GM18505 (cell line): ENCODE measurements around the gene SNTN.

Experiments used
- ATAC-seq: cut with Tn5 transposase; IDR thresholded peaks from one replicate; pipeline ENCODE4 v1.9.1; 2021; ENCODE audit not compliant: unreplicated experiment
- POLR2A ChIP-seq: IDR thresholded peaks from 4 replicates; pipeline ENCODE4 v1.6.1; 2011; ENCODE audit warnings: borderline replicate concordance; ENCODE audit not compliant: insufficient read depth, insufficient read length; ENCODE audit errors: extremely low read depth

The SNTN gene

DNA sequence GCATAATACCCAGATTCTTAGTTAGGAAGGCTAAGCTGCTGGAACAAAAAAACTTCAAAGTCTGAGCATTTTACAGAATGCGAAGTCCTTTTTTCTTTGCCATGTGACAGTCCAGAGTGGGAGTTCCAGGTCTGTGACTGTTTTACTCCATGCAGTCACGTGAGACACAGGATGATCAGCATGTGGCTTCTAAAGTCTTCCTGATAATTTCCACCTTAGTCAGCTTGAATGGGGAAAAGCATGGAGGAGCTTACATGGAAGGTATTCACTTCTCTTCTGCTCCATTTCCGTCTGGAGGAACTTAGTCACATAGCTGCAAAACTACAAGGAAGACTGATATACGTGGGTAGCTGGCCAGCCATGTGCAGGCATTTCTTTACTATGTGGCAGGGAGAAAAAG is 1.7 kb downstream of the SNTN start:
- no peak for ATAC-seq
- TF ChIP-seq POLR2A, result no peak

DNA sequence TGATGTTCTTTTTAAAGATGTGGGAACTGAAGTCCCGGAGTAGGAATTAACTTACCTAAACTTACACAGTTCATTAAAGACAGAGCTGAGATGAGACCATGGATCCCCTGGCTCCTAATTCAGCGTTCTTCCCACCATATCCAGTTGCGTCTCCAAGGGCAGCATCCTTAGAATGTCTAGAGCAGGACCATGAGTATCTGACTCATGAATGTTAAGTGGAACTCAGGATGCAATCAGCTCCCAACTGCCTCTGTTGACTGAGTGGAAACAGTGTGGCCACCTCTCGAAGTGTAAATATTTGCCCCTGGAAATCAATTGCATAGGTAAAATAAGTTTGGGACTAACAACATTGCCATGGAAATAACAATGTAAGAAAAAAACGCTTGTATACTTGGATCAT is 2.5 kb downstream of the SNTN start:
- no peak for ATAC-seq
- no peak for TF ChIP-seq POLR2A

DNA sequence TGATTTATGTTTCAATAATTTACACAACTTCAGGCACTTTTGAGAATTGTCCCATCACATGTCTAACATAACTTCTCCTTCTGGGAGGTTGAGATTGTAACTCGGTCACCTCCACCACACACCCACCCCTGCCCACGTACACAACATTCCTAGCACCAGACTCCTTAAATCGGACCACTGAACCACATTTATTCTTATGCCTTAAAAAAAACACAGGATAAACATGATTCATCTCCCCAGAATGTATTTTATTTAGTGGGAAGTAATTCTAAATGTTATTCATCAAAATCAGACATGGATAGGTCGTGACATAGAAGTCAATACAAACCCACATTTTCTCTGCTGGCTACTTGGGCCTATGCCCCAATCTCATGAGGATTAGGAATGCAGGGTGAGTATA is 3.0 kb downstream of the SNTN start:
- no peak for ATAC-seq
- TF ChIP-seq POLR2A, result no peak

DNA sequence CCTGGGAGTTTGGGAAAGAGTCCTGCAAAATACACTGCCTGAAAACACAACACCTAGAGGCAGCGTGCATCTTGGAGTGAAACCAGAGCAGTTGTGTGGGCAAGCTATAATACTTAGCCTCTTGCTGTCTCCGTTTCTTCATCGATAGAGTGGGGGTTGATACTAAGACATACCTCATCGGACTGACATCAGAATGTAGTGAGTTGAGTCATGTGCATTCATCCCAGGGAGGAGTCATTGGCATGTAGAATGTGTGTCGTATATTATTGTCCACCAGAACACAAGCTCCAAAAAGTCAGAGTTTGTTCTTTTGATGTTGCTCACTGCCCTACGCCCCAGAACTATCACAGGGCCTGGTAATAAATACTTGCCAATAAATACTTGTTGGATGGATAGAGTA is 4.3 kb downstream of the SNTN start:
- ATAC-seq, result no peak
- no peak for TF ChIP-seq POLR2A

DNA sequence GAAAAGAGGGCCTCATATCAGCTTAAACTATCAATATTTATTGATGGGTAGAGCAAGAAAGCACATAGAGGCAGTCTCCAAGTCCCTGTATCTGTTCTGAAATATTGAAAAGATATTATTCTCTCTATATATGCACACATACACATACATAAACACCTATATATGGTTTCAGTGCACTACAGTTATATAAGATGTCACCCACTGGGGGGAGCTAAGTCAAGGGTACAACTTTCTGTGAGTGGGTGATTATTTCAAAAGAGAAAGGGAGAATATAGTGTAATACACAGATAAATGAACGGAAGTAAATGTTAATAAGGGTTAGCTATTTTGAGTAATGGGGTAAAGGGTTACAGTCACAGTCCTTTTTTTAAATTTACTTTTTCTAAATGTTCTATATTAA is 8.8 kb downstream of the SNTN start:
- TF ChIP-seq POLR2A, result no peak
- ATAC-seq, result no peak

DNA sequence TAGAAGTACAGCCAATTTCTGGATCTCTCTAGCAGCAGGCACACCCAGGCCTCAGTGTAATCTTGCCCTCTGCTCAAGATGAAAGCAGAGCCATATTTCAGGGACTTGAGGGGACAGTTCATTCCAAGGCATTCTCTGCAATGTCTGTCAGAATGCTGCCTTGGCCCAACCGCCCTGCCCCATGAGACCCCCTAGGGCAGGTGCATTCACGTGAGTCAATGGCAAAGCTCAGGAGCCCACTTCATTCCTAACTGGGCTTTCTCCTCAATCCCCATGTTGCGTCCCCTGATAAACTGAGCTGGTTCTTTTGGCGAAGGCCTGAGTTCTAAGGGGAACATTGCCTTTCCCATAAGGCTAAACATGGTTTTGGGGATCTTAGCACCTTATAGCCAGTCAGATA is 9.5 kb downstream of the SNTN start:
- TF ChIP-seq POLR2A, result no peak
- no peak for ATAC-seq

DNA sequence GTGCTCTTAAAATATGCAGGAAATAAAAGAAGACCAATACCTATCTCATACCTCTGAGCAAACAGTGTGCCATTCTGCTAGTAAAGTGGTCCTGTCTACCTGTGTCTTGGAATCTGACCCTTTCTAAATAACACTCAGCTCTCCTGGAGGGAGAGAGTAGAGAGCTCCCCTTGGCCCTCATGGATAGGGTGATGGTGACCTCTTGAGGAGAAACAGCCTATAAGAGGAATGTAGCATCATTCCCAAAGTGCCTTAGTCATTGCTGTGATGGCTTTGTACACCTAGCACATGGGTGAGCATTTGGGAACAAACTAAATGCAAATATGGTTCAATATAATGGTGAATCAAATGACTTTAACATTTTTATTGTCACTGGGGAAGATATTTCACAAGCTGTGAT is 10.0 kb downstream of the SNTN start:
- ATAC-seq, result no peak
- TF ChIP-seq POLR2A, result no peak

DNA sequence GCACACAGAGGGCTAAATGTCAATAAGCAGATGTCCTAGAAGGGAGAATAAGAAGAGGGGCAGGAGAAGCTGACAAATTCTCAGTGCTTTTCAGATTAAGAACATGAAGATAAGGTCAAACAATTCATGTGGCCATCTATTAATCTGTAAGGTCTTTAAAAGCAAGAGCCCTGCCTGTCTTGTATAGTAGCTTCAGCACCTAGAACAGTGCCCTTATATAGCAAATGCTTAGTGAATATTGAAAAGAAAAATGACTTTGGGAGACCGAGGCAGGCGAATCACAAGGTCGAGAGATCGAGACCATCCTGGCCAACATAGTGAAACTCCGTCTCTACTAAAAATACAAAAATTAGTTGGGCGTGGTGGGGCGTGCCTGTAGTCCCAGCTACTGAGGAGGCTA is 18.1 kb downstream of the SNTN start:
- TF ChIP-seq POLR2A, result no peak
- ATAC-seq, result no peak

DNA sequence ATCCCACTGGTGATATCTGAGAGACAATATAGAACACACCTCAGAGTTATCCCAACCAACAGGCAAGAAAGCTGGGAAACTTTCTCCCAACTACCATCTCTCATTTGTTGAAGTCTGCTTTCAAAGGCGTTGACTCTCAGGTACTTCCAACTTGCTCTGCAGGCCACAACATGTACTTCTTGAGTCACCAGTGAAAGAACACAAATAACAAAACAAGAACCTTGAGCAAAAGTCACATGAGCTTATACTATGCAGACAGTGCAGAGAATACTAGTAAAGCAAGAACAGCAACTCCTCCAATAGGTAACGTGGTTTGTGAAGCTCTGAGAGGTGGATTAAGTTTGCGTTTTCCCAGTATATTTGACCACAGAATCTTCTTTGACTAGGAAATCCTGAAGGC is 20.6 kb downstream of the SNTN start:
- ATAC-seq, result no peak
- TF ChIP-seq POLR2A, result no peak

DNA sequence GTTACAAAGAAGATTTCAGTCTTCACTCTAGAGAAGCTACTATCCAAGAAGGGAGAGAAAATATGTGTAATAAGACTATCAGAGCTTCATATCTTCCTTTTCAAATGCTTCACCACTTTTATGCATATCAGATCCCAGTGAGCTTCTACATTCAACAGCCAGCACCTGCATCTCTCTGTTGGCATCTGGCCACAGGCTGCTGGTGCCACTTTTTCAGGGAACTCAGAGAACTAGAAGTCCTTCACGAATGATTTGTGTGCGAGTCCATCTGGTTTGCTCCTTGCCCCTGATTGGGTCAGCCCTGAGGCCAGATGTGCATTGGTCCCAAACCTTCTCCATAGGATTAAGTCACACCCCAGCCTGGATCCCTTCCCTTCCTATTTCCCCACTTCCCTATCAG is 22.1 kb downstream of the SNTN start:
- no peak for ATAC-seq

DNA sequence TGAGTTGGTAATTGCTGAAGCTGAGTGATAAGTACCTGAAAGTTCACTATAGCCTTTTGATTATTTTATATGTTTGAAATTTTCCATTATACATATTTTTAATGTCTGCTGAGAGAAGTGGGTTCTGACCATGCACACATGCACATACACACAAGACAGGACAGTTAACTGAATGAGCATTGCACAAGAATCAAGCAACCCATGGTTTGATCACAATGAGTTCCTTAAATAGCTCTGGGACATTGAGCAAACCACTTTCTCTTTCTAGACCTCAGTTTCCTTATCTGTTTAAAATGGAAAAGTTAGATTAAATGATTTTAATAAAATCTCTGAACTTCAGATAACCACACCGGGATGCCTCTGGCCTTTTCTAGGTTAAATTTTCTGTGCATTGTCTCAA is 26.7 kb downstream of the SNTN start:
- no peak for ATAC-seq
- TF ChIP-seq POLR2A, result no peak

More for the DNA sequence above, 22.1 kb downstream of the SNTN start:
- no peak for TF ChIP-seq POLR2A

DNA sequence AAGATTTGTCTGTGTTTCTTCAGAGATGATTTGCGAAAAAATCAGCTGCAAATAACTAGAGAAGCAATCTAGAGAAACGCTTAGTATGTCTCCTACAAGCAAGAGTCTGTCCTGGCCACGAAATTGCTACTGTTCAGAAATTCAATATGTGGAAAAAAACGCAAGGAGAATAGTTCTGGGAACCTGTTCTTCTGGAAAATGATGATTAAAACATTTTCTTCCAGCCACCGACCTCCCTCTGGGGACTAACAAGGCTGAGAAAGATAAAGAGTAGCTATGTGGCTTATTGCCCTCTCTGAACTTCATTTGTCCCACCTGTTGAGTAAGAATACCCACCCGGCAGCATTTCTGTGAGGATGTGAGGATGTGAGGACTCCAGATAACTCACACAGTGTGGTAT is 31.6 kb downstream of the SNTN start:
- ATAC-seq, result no peak
- no peak for TF ChIP-seq POLR2A

DNA sequence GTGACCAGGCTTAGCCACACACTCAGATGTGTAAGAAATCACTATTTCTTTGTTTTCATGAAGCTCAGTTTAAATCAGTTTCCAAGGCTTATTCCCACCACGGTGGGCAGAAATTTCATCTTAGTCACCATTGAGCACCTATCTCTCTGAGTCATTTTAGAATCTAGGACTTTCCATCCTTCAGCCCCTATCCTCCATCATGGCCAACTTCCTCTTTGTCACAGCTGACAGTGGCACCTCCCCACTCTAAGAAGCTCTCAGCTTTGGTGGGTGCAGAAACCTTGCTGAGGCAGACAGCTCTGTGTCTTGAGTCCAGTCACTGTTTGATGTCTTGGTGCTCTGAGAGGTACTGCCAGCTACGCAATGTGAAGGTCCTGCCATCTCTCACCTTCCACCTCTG is 32.9 kb downstream of the SNTN start:
- no peak for TF ChIP-seq POLR2A

DNA sequence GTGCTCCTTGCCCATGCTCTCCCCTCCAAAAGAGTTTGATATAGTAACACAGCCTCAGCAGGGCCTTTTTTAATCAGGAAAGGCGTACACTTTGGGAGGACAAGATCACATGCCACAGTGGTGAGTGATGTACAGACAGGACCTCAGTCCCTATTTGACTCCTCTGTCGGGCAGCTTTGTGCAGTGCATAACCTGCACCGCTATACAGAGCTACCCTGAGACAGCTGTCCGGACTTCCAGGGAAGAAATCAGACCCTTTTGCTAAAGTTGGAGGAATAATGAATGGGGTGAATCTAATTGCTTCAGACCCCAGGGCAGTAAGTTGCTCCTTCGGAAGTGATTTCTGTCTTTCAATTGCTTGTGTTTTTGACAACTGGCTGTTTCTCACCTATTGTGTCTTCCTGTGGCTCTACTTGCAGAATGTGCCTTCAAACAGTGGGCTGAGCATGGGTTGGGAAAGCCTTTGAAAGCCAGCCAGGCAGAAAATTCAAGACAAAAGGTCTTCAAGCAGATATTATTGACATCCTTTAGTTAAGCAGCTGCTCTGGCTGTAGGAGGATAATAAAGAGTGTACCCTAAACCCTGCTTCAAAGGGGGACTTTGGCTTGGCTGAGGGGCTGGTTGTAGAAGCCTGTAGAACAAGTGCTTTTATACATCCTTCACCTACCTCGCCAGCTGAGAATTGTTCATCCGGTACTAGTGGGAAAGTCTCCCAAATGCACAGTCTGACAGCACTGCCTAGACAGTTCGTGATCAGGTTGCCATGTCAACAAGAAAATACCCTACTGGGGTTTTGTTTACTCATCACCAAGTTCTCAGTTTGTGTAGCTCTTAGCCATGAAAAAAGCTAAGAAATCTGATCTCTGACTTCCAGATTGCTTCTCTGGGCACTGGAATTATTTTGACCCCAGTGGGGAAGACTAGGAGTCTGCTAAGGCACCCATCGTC is 35.1 kb downstream of the SNTN start:
- no peak for TF ChIP-seq POLR2A
- no peak for ATAC-seq

More for the DNA sequence above, 32.9 kb downstream of the SNTN start:
- ATAC-seq, result no peak
